GM21717 (cell line): ENCODE data around the gene MS4A2.
"Not testable (repeated sequence)": the region's sequence is repeated elsewhere in the genome, so short reads cannot be mapped to it uniquely, and the experiment has no call there.

Experiments
- ATAC-seq: cut with Tn5 transposase; IDR thresholded peaks from one replicate; pipeline ENCODE4 v1.9.1; 2021; ENCODE audit warnings: mild to moderate bottlenecking, moderate library complexity; ENCODE audit not compliant: unreplicated experiment

The MS4A2 gene

GRCh38 chr11:60100516-60100915 lies 12.1 kb downstream of the MS4A2 start:
- no peak for ATAC-seq

GRCh38 chr11:60101368-60101767 lies 12.9 kb downstream of the MS4A2 start:
- ATAC-seq = not testable (repeated sequence)

- ATAC-seq = not testable (repeated sequence)
Measured at GRCh38 chr11:60104471-60105115, 16.1 kb downstream of the MS4A2 start.

GRCh38 chr11:60108631-60109030 lies 20.2 kb downstream of the MS4A2 start:
- ATAC-seq = not testable (repeated sequence)

GRCh38 chr11:60111793-60112192 lies 23.3 kb downstream of the MS4A2 start:
- ATAC-seq = no peak

GRCh38 chr11:60116996-60117790 lies 28.7 kb downstream of the MS4A2 start:
- no peak for ATAC-seq

- no peak for ATAC-seq
Measured at GRCh38 chr11:60118338-60118737, 29.9 kb downstream of the MS4A2 start.

- ATAC-seq = no peak
Measured at GRCh38 chr11:60119710-60120109, 31.2 kb downstream of the MS4A2 start.

- no peak for ATAC-seq
Measured at GRCh38 chr11:60121264-60121663, 32.8 kb downstream of the MS4A2 start.

GRCh38 chr11:60122414-60123036 lies 34.1 kb downstream of the MS4A2 start:
- ATAC-seq = no peak

GRCh38 chr11:60124802-60125432 lies 36.5 kb downstream of the MS4A2 start:
- no peak for ATAC-seq

GRCh38 chr11:60125956-60126585 lies 37.6 kb downstream of the MS4A2 start:
- ATAC-seq = no peak

GRCh38 chr11:60127311-60127811 lies 38.9 kb downstream of the MS4A2 start:
- ATAC-seq = no peak

- no peak for ATAC-seq
Measured at GRCh38 chr11:60128376-60128775, 39.9 kb downstream of the MS4A2 start.

GRCh38 chr11:60128866-60129265 lies 40.4 kb downstream of the MS4A2 start:
- ATAC-seq = not testable (repeated sequence)

GRCh38 chr11:60129853-60130252 lies 41.4 kb downstream of the MS4A2 start:
- ATAC-seq = no peak

- ATAC-seq = no peak
Measured at GRCh38 chr11:60130496-60130895, 42.0 kb downstream of the MS4A2 start.

- ATAC-seq = no peak
Measured at GRCh38 chr11:60131912-60132311, 43.4 kb downstream of the MS4A2 start.

GRCh38 chr11:60133917-60134316 lies 45.5 kb downstream of the MS4A2 start:
- no peak for ATAC-seq

GRCh38 chr11:60143768-60144167 lies 55.3 kb downstream of the MS4A2 start:
- no peak for ATAC-seq

- ATAC-seq = no peak
Measured at GRCh38 chr11:60145677-60146076, 57.2 kb downstream of the MS4A2 start.
